H9 (cell line): ENCODE data around the gene SCNN1B. TPM values are rescaled to one million over a fixed set of nuclear protein-coding genes. Genes with fewer than 3 reads are reported as not detected.

Source experiments
- DNase-seq: peaks from one replicate; pipeline ENCODE4 v3.0.0-alpha.2; 2017
- H2AFZ ChIP-seq: one replicate; pipeline ENCODE4 v1.6.1; 2013; ENCODE audit warnings: mild to moderate bottlenecking, low read length, control low read depth, moderate library complexity
- H2AK5ac ChIP-seq: 2 replicates; pipeline ENCODE4 v1.6.1; 2013; ENCODE audit warnings: low read length, control low read depth, mixed read lengths; ENCODE audit not compliant: insufficient read length
- H2BK120ac ChIP-seq: one replicate; pipeline ENCODE4 v1.6.1; 2013; ENCODE audit warnings: low read depth, mild to moderate bottlenecking, low read length, control low read depth, inconsistent platforms; ENCODE audit not compliant: poor library complexity, severe bottlenecking
- H2BK12ac ChIP-seq: 2 replicates; pipeline ENCODE4 v1.6.1; 2013; ENCODE audit warnings: low read length, control low read depth, mixed read lengths, low read depth; ENCODE audit not compliant: insufficient read length
- H2BK15ac ChIP-seq: 2 replicates; pipeline ENCODE4 v1.6.1; 2013; ENCODE audit warnings: low read depth, low read length, control low read depth
- H2BK20ac ChIP-seq: one replicate; pipeline ENCODE4 v1.6.1; 2013; ENCODE audit warnings: low read depth, mild to moderate bottlenecking, low read length, control low read depth, inconsistent platforms; ENCODE audit not compliant: poor library complexity, severe bottlenecking
- H2BK5ac ChIP-seq: 2 replicates; pipeline ENCODE4 v1.6.1; 2013; ENCODE audit warnings: low read length, control low read depth, mixed read lengths; ENCODE audit not compliant: insufficient read length
- H3K14ac ChIP-seq: 2 replicates; pipeline ENCODE4 v1.6.1; 2013; ENCODE audit warnings: low read length, control low read depth; ENCODE audit not compliant: insufficient read depth
- H3K18ac ChIP-seq: 2 replicates; pipeline ENCODE4 v1.6.1; 2013; ENCODE audit warnings: low read depth, mild to moderate bottlenecking, mixed read lengths, low read length, control low read depth; ENCODE audit not compliant: insufficient read length
- H3K23ac ChIP-seq: 2 replicates; pipeline ENCODE4 v1.6.1; 2013; ENCODE audit warnings: low read length, control low read depth, mixed read lengths, low read depth; ENCODE audit not compliant: insufficient read length
- H3K23me2 ChIP-seq: 2 replicates; pipeline ENCODE4 v1.6.1; 2013; ENCODE audit warnings: low read depth, mild to moderate bottlenecking, mixed read lengths, low read length, control low read depth; ENCODE audit not compliant: insufficient read length, poor library complexity, severe bottlenecking
- H3K27ac ChIP-seq: 2 replicates; pipeline ENCODE4 v1.5.1; 2013; ENCODE audit warnings: low read length, control low read depth, mixed read lengths, low read depth; ENCODE audit not compliant: insufficient read length
- H3K27me3 ChIP-seq: 2 replicates; pipeline ENCODE4 v1.6.1; 2013; ENCODE audit warnings: low read length, control low read depth, inconsistent platforms; ENCODE audit not compliant: insufficient read depth
- H3K4ac ChIP-seq: 2 replicates; pipeline ENCODE4 v1.6.1; 2013; ENCODE audit warnings: low read depth, mild to moderate bottlenecking, control low read depth, inconsistent platforms, low read length, moderate library complexity
- H3K4me1 ChIP-seq: 2 replicates; pipeline ENCODE4 v1.6.1; 2013; ENCODE audit warnings: low read length, control low read depth, inconsistent platforms; ENCODE audit not compliant: insufficient read depth
- H3K4me2 ChIP-seq: 2 replicates; pipeline ENCODE4 v1.6.1; 2013; ENCODE audit warnings: low read length, control low read depth, mixed read lengths; ENCODE audit not compliant: insufficient read length, insufficient read depth
- H3K56ac ChIP-seq: 2 replicates; pipeline ENCODE4 v1.6.1; 2013; ENCODE audit warnings: low read depth, mild to moderate bottlenecking, mixed read lengths, low read length, control low read depth; ENCODE audit not compliant: insufficient read length
- H3K79me1 ChIP-seq: 2 replicates; pipeline ENCODE4 v1.6.1; 2013; ENCODE audit warnings: low read depth, mild to moderate bottlenecking, moderate library complexity, low read length, control low read depth, inconsistent platforms; ENCODE audit not compliant: insufficient read depth, poor library complexity, severe bottlenecking
- H3K79me2 ChIP-seq: 2 replicates; pipeline ENCODE4 v1.6.1; 2013; ENCODE audit warnings: low read length, control low read depth, inconsistent platforms; ENCODE audit not compliant: insufficient read depth
- H3K9ac ChIP-seq: 2 replicates; pipeline ENCODE4 v1.6.1; 2013; ENCODE audit warnings: low read length, control low read depth, mixed read lengths; ENCODE audit not compliant: insufficient read length; ENCODE audit errors: extremely low read depth
- H3K9me3 ChIP-seq: one replicate; pipeline ENCODE4 v1.6.1; 2013; ENCODE audit warnings: low read depth, low read length, inconsistent platforms; ENCODE audit not compliant: control insufficient read depth
- H3T11ph ChIP-seq: one replicate; pipeline ENCODE4 v1.6.1; 2013; ENCODE audit warnings: mild to moderate bottlenecking, low read length, control low read depth, inconsistent platforms
- H4K20me1 ChIP-seq: one replicate; pipeline ENCODE4 v1.6.1; 2013; ENCODE audit not compliant: control insufficient read depth, insufficient read length, insufficient read depth
- H4K5ac ChIP-seq: 2 replicates; pipeline ENCODE4 v1.6.1; 2013; ENCODE audit warnings: low read depth, mild to moderate bottlenecking, mixed read lengths, low read length, control low read depth; ENCODE audit not compliant: insufficient read length
- H4K8ac ChIP-seq: replicated peaks from 2 replicates; pipeline ENCODE4 v1.6.1; 2013; ENCODE audit warnings: low read length, control low read depth, mixed read lengths, low read depth; ENCODE audit not compliant: insufficient read length
- H4K91ac ChIP-seq: 2 replicates; pipeline ENCODE4 v1.6.1; 2013; ENCODE audit warnings: low read depth, mild to moderate bottlenecking, moderate library complexity, mixed read lengths, low read length, control low read depth; ENCODE audit not compliant: insufficient read length
- H3K27ac Mint-ChIP-seq, 3 experiments: 2 replicates in 2 of 3; 3 replicates in 1 of 3; pipeline ENCODE4 v1.8.0; 2020 to 2021; ENCODE audit warnings: mixed read lengths in 3 of 3, mild to moderate bottlenecking in 1 of 3, moderate library complexity in 1 of 3
- H3K27me3 Mint-ChIP-seq: 2 replicates; pipeline ENCODE4 v1.8.0; 2021; ENCODE audit warnings: low read depth, mild to moderate bottlenecking, moderate library complexity, mixed read lengths
- H3K36me3 Mint-ChIP-seq, 3 experiments: 2 replicates in 2 of 3; 3 replicates in 1 of 3; pipeline ENCODE4 v1.8.0; 2020 to 2021; ENCODE audit warnings: low read depth in 3 of 3, mixed read lengths in 3 of 3; ENCODE audit not compliant: insufficient read depth in 1 of 3
- H3K4me1 Mint-ChIP-seq, 2 experiments: 2 replicates each; pipeline ENCODE4 v1.8.0; 2020; ENCODE audit warnings: mixed read lengths in 2 of 2
- H3K4me3 Mint-ChIP-seq, 2 experiments: 2 replicates in 1 of 2; 3 replicates in 1 of 2; pipeline ENCODE4 v1.8.0; 2020 to 2021; ENCODE audit warnings: mild to moderate bottlenecking in 2 of 2, mixed read lengths in 2 of 2, moderate library complexity in 1 of 2
- H3K9me3 Mint-ChIP-seq, 2 experiments: 2 replicates in 1 of 2; 3 replicates in 1 of 2; pipeline ENCODE4 v1.8.0; 2020; ENCODE audit warnings: mild to moderate bottlenecking in 2 of 2, mixed read lengths in 2 of 2, moderate library complexity in 1 of 2
- CTCF ChIP-seq: fragments of 200-600 bp; sonication (generic); conservative IDR thresholded peaks from 3 replicates; pipeline ENCODE4 v1.8.0; 2021; ENCODE audit warnings: antibody characterized with exemption, mild to moderate bottlenecking
- WGBS: extraction: QIAGEN DNeasy Blood & Tissue Kit; methylation state at CpG from one replicate; pipeline ENCODE4 v1.1.7; 2013; ENCODE audit warnings: missing lambda C conversion rate, low lambda C conversion rate, mixed read lengths; ENCODE audit not compliant: insufficient read length; ENCODE audit errors: extremely low coverage; 5-methylcytosine and 5-hydroxymethylcytosine counted together
- total RNA-seq: library from RNA; stranded (reverse); gene quantifications from 2 replicates; pipeline ENCODE4 v1.2.1, GENCODE V29; 2021

SCNN1B gene
- total RNA-seq, 1 experiment from 2014 or later: 0.11 TPM

GRCh38 chr16:23397464-23397863, 95.4 kb downstream of the SCNN1B start:
- H3K9me3 ChIP-seq: no peaks in the 10 kb centered on the region
- WGBS: no CpG with 5 or more reads among the region's 2 CpGs
- H3K27me3 ChIP-seq: no peaks in the 10 kb centered on the region

More at GRCh38 chr16:23397464-23397863, 95.4 kb downstream of the SCNN1B start:
- Histone ChIP-seq H3K18ac (no peak overlapping the region), H2BK5ac (no peak overlapping the region), H3K79me2 (no peaks in the 10 kb centered on the region), H4K20me1 (no peaks in the 10 kb centered on the region), H3K4me1 (peaks cover 8% of the 10 kb centered on the region; the same call in 1 of the 2 replicates), H2BK20ac (no peak overlapping the region), H3K23me2 (no peaks in the 10 kb centered on the region), H2AFZ (no peak overlapping the region), H3K4me2 (no peak overlapping the region), H3K23ac (no peak overlapping the region), H2BK120ac (no peak overlapping the region), H4K8ac (no peak overlapping the region), H3K56ac (no peak overlapping the region), H3K4ac (no peak overlapping the region), H3K14ac (no peak overlapping the region), H2AK5ac (no peak overlapping the region), H4K91ac (no peak overlapping the region), H2BK15ac (no peak overlapping the region), H3K27ac (no peak overlapping the region), H3T11ph (no peak overlapping the region), H3K79me1 (no peaks in the 10 kb centered on the region), H2BK12ac (no peak overlapping the region), H3K9ac (no peak overlapping the region), H4K5ac (no peak overlapping the region)
- Mint-ChIP-seq H3K4me3 (no peak overlapping the region), H3K36me3 (peaks cover 8 to 53% (median 31%) of the 10 kb centered on the region in 3 experiments), H3K27ac (peak overlapping the region in 2 of 3 experiments; percentile 58 to 69; a peak in 2 of 7 replicates), H3K27me3 (no peaks in the 10 kb centered on the region), H3K9me3 (no peaks in the 10 kb centered on the region), H3K4me1 (peaks cover 32 to 40% of the 10 kb centered on the region in 2 experiments)
- DNase-seq: no peak
- TF ChIP-seq CTCF: no peak
